ENCODE data around the gene F10. TPM values are rescaled to one million over a fixed set of nuclear protein-coding genes. Genes with fewer than 3 reads are reported as not detected.
A peak's percentile ranks its signal among the peaks of the same experiment; 100 is the strongest.

Gene F10
- total and polyA plus RNA-seq, 9 of the 15 experiments (the other 6 are each of a cell fraction or from before 2014, with no cell fraction given) = 0.04 to 0.09 (median 0.07) TPM; not detected in 5

DNA sequence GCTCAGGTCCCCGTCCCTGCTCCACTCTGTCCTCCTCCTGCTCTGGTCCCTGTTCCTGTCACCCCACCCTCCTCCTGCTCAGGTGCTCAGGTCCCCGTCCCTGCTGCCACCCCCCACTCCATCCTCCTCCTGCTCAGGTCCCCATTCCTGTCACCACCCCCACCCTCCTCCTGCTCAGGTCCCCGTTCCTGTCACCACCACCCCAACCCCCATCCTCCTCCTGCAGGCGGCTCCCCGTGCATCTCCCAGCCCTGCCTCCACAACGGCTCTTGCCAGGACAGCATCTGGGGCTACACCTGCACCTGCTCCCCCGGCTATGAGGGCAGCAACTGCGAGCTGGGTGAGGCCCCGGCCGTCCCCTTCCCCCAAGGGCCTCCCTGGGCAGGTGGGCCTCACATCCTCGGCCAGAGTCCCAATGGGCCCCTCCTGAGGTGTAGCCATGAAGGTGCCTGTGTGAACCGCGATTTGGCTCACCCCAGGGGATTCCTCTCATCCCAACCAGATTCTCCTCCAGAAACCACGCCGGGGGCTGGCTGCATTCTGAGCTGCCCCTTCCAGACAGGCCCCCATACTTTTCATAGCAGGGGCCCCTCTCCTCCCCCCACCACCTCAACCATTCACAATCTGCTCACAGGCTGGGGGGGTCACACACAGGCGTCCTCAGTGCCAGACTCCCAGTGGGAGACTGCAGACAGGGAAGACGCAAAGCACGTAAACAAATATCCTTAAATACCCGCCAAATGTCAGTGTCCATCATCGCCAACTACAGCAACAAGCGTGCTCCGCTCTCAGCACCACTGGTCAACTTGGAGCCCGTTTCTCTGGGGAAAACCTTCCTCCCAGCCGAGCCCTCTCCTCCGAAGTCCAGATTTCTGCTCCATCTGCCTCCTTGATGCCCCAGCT lies 40.4 kb downstream of the F10 start:
- Histone ChIP-seq H3K4me2 (ENCODE audit: insufficient read depth, low read length) (no peak overlapping the region), H4K20me1 (replicated peaks; ENCODE audit: control insufficient read depth, insufficient read depth, low read length) (no peaks in the 10 kb centered on the region), H3K9me1 (ENCODE audit: control insufficient read depth, insufficient read depth, low read length) (no peaks in the 10 kb centered on the region), H3K4me3 (no peak overlapping the region), H3K79me2 (ENCODE audit: control insufficient read depth, insufficient read depth, low read length) (no peaks in the 10 kb centered on the region), H3K9ac (ENCODE audit: insufficient read depth in 1 of 2, low read depth in 2 of 2, low read length in 2 of 2) (no peak overlapping the region), H3K27me3 (ENCODE audit: control insufficient read depth in 2 of 2, insufficient read depth in 2 of 2, low read length in 2 of 2) (no peaks in the 10 kb centered on the region), H3K36me3 (ENCODE audit: control insufficient read depth, insufficient read depth, low read length) (no peaks in the 10 kb centered on the region; the same call in 2 of the 3 replicates), H2AFZ (ENCODE audit: low read depth, low read length) (no peak overlapping the region), H3K27ac (ENCODE audit: extremely low read depth, low read depth, low read length) (no peak overlapping the region), H3K4me1 (replicated peaks in 1 of 2; ENCODE audit: control insufficient read depth in 2 of 2, insufficient read depth in 2 of 2, low read length in 2 of 2) (peaks cover 0 to 20% of the 10 kb centered on the region in 2 experiments; a peak in 2 of 5 replicates), H3K9me3 (replicated peaks; ENCODE audit: control insufficient read depth, insufficient read depth, low read depth, low read length) (no peaks in the 10 kb centered on the region)
- BruUV-seq (replicated peaks) = no TSS peak
- in situ Hi-C loops (cut with MboI) = no loop called here
- POLR2A ChIA-PET = no interaction called here
- no peak for FAIRE-seq
- DNase-seq (ENCODE audit: extremely low read depth in 1 of 4, low spot score in 3 of 4) = no peak
- TF ChIP-seq RAD21 (CRISPR knock-in tag; conservative IDR thresholded peaks at IDR 0.05 in 1 of 2, IDR thresholded peaks at IDR 0.05 in 1 of 2) (no peak), POLR2G (IDR thresholded peaks at IDR 0.05; ENCODE audit: low read depth, low read length) (peak; percentile 35; the same call in 1 of the 2 replicates)
- WGBS (ENCODE audit: insufficient coverage, low coverage, missing lambda C conversion rate) = 24% methylated on average over 19 of the region's 25 CpGs
- CTCF ChIA-PET (ENCODE audit: low intra/inter-chr PET ratio) = no interaction called here
- intact Hi-C loops (cut with micrococcal nuclease) = no loop called here
- ATAC-seq = no peak; the same call in 2 of the 3 replicates

DNA sequence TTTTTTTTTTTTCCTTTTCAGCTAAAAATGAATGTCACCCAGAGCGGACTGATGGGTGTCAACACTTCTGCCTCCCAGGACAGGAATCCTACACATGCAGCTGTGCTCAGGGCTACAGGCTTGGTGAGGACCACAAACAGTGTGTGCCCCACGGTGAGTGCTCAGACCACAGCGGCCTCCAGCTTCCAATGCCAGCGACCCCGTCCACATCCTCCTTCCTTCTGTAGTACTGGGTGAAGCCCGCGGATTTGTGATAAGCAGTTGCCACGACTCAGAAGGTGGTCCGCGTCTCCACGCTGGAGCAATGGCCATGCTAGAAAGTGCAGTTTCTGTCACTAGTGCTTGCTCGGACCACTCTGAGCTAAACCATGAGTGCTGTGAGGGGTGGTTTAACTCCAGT lies 41.9 kb downstream of the F10 start:
- FAIRE-seq = no peak
- Histone ChIP-seq H3K4me2 (ENCODE audit: insufficient read depth, low read length) (no peak overlapping the region), H3K27ac (ENCODE audit: extremely low read depth, low read depth, low read length) (no peak overlapping the region), H3K27me3 (ENCODE audit: control insufficient read depth in 2 of 2, insufficient read depth in 2 of 2, low read length in 2 of 2) (no peaks in the 10 kb centered on the region), H4K20me1 (replicated peaks; ENCODE audit: control insufficient read depth, insufficient read depth, low read length) (no peaks in the 10 kb centered on the region), H2AFZ (ENCODE audit: low read depth, low read length) (no peak overlapping the region), H3K9ac (ENCODE audit: insufficient read depth in 1 of 2, low read depth in 2 of 2, low read length in 2 of 2) (no peak overlapping the region), H3K9me1 (ENCODE audit: control insufficient read depth, insufficient read depth, low read length) (no peaks in the 10 kb centered on the region), H3K4me1 (replicated peaks in 1 of 2; ENCODE audit: control insufficient read depth in 2 of 2, insufficient read depth in 2 of 2, low read length in 2 of 2) (peaks cover 0 to 15% of the 10 kb centered on the region in 2 experiments; a peak in 2 of 5 replicates), H3K36me3 (ENCODE audit: control insufficient read depth, insufficient read depth, low read length) (peaks cover 4% of the 10 kb centered on the region; the same call in 2 of the 3 replicates), H3K79me2 (ENCODE audit: control insufficient read depth, insufficient read depth, low read length) (no peaks in the 10 kb centered on the region), H3K4me3 (no peak overlapping the region), H3K9me3 (replicated peaks; ENCODE audit: control insufficient read depth, insufficient read depth, low read depth, low read length) (no peaks in the 10 kb centered on the region)
- POLR2A ChIA-PET = no interaction called here
- no TSS peak for BruUV-seq (replicated peaks)
- 62% methylated on average over 10 of the region's 12 CpGs for WGBS (ENCODE audit: insufficient coverage, low coverage, missing lambda C conversion rate)
- no peak for DNase-seq (ENCODE audit: extremely low read depth in 1 of 4, low spot score in 3 of 4)
- CTCF ChIA-PET (ENCODE audit: low intra/inter-chr PET ratio) = no interaction called here
- in situ Hi-C loops (cut with MboI) (no loop called here), intact Hi-C loops (cut with micrococcal nuclease) (no loop called here)
- ATAC-seq = no peak
- TF ChIP-seq CBX8 (IDR thresholded peaks at IDR 0.05; ENCODE audit: borderline replicate concordance, extremely low read depth, low read depth, low read length, poor library complexity, severe bottlenecking) = no peak
- no peak for TF ChIP-seq ZNF431 (CRISPR knock-in tag; IDR thresholded peaks at IDR 0.05)
- TF ChIP-seq NFIX (CRISPR knock-in tag; IDR thresholded peaks at IDR 0.05; ENCODE audit: low read depth) = no peak
- no peak for TF ChIP-seq TRIM28 (IDR thresholded peaks at IDR 0.05)
- TF ChIP-seq, protein P1, sequence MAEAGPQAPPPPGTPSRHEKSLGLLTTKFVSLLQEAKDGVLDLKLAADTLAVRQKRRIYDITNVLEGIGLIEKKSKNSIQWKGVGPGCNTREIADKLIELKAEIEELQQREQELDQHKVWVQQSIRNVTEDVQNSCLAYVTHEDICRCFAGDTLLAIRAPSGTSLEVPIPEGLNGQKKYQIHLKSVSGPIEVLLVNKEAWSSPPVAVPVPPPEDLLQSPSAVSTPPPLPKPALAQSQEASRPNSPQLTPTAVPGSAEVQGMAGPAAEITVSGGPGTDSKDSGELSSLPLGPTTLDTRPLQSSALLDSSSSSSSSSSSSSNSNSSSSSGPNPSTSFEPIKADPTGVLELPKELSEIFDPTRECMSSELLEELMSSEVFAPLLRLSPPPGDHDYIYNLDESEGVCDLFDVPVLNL (CRISPR knock-in tag; IDR thresholded peaks at IDR 0.05; ENCODE audit: low read depth) = no peak

Data from K562 (cell line).